Brain microvascular endothelial cell (primary cell): ENCODE results near the gene UNC5C.

Experiments
- DNase-seq: peaks from one replicate; pipeline ENCODE4 v3.0.0-alpha.2; 2020
- H3K27ac ChIP-seq: fragments of 250-450 bp; sonication (Bioruptor Pico); 2 replicates; pipeline ENCODE4 v1.5.1; 2020; ENCODE audit warnings: mild to moderate bottlenecking, moderate library complexity
- H3K27me3 ChIP-seq: fragments of 250-450 bp; sonication (Bioruptor Pico); replicated peaks from 2 replicates; pipeline ENCODE4 v1.5.1; 2020; ENCODE audit warnings: mild to moderate bottlenecking
- H3K36me3 ChIP-seq: fragments of 250-450 bp; sonication (Bioruptor Pico); replicated peaks from 2 replicates; pipeline ENCODE4 v1.5.1; 2020; ENCODE audit warnings: mild to moderate bottlenecking
- H3K4me3 ChIP-seq: 2 replicates; pipeline ENCODE4 v1.5.1; 2011; ENCODE audit warnings: low read depth, mild to moderate bottlenecking, control low read depth, low read length, moderate library complexity
- in situ Hi-C: cut with HindIII; loops from 2 replicates; pipeline ENCODE4 v1.10.0; 2017; ENCODE audit warnings: low sequenced_read_pairs, low pct_ligation_motif_present
- TF ChIP-seq, protein P1 (sequence below): IDR thresholded peaks from 2 replicates; pipeline ENCODE4 v1.5.1; 2011; ENCODE audit warnings: low read depth, mild to moderate bottlenecking, moderate library complexity, low read length, control low read depth, inconsistent platforms; ENCODE audit errors: missing control alignments

UNC5C gene

GRCh38 chr4:95507147-95507546 is 41.6 kb downstream of the UNC5C start:
- Histone ChIP-seq H3K27ac (no peak overlapping the region), H3K36me3 (no peaks in the 10 kb centered on the region), H3K27me3 (no peaks in the 10 kb centered on the region), H3K4me3 (no peak overlapping the region)
- DNase-seq = no peak
- in situ Hi-C loops = no loop called here
- TF ChIP-seq, protein P1, sequence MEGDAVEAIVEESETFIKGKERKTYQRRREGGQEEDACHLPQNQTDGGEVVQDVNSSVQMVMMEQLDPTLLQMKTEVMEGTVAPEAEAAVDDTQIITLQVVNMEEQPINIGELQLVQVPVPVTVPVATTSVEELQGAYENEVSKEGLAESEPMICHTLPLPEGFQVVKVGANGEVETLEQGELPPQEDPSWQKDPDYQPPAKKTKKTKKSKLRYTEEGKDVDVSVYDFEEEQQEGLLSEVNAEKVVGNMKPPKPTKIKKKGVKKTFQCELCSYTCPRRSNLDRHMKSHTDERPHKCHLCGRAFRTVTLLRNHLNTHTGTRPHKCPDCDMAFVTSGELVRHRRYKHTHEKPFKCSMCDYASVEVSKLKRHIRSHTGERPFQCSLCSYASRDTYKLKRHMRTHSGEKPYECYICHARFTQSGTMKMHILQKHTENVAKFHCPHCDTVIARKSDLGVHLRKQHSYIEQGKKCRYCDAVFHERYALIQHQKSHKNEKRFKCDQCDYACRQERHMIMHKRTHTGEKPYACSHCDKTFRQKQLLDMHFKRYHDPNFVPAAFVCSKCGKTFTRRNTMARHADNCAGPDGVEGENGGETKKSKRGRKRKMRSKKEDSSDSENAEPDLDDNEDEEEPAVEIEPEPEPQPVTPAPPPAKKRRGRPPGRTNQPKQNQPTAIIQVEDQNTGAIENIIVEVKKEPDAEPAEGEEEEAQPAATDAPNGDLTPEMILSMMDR = no peak

GRCh38 chr4:95506264-95506663 is 42.5 kb downstream of the UNC5C start:
- no peaks in the 10 kb centered on the region for H3K36me3 ChIP-seq
- no peak overlapping the region for H3K4me3 ChIP-seq
- TF ChIP-seq, protein P1 = no peak
- no peaks in the 10 kb centered on the region for H3K27me3 ChIP-seq
- in situ Hi-C loops = no loop called here
- no peak overlapping the region for H3K27ac ChIP-seq
- peak; percentile 20 for DNase-seq

DNA sequence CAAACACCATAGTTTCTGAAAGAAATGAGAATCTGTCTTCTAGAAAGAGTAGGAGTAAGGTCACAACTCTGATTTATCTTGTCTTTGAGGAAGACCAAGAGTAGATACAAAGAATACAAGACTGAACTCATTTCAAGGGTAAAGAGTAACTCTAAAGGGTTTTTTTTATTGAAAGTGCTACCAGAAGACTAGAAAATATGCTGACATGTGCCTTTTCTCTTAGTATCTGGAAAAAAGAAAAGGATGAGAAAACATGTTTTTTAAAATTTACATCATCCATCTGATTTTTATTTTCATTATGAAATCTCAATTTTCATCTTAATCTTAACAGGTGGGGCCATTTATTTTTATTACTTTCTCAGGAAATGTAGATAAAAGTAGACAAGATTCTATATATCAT is 43.0 kb downstream of the UNC5C start:
- no peaks in the 10 kb centered on the region for H3K27me3 ChIP-seq
- H3K36me3 ChIP-seq = no peaks in the 10 kb centered on the region
- no peak overlapping the region for H3K27ac ChIP-seq
- H3K4me3 ChIP-seq = no peak overlapping the region
- in situ Hi-C loops = no loop called here
- TF ChIP-seq, protein P1 = no peak
- DNase-seq = no peak

- Histone ChIP-seq H3K27ac (no peak overlapping the region), H3K27me3 (no peaks in the 10 kb centered on the region), H3K36me3 (no peaks in the 10 kb centered on the region), H3K4me3 (no peak overlapping the region)
- TF ChIP-seq, protein P1 = no peak
- in situ Hi-C loops = no loop called here
- no peak for DNase-seq
These were observed 43.6 kb downstream of the UNC5C start for GRCh38 chr4:95505151-95505550.

- H3K36me3 ChIP-seq = no peaks in the 10 kb centered on the region
- DNase-seq = no peak
- no peak overlapping the region for H3K27ac ChIP-seq
- no peaks in the 10 kb centered on the region for H3K27me3 ChIP-seq
- TF ChIP-seq, protein P1 = no peak
- H3K4me3 ChIP-seq = no peak overlapping the region
- in situ Hi-C loops = no loop called here
These were observed 44.3 kb downstream of the UNC5C start for GRCh38 chr4:95504501-95504900.

DNA sequence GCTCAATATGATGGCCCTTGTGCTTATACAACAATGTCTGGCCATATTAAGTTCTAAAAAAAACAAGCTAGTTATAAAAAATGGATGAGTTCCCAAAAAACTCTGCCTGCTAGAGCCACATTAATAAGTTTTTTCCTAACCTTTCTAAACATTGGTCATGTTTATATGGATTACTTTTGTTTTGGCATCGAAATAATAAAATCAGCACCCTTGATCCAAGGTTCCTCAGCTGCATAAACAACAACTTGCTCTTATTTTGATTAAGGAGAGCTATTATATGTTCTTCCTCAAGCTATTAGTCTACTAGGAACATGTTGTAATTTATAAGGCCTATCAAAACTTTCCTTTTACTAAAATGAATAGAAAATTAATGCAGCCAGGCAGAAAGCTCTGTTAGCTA is 48.4 kb downstream of the UNC5C start:
- no peak for DNase-seq
- in situ Hi-C loops = no loop called here
- Histone ChIP-seq H3K27me3 (no peaks in the 10 kb centered on the region), H3K27ac (no peak overlapping the region), H3K4me3 (no peak overlapping the region), H3K36me3 (no peaks in the 10 kb centered on the region)
- TF ChIP-seq, protein P1 = no peak
